CD14-positive monocyte (primary cell): Measurements from ENCODE around the gene ACTR6. TPM values are rescaled to one million over a fixed set of nuclear protein-coding genes. Genes with fewer than 3 reads are reported as not detected.

Experiments used
- DNase-seq, 3 donors: peaks; one replicate each; pipeline ENCODE4 v3.0.0-alpha.2; 2011 to 2022
- H2AFZ ChIP-seq: 2 replicates; pipeline ENCODE4 v1.6.0; 2012; ENCODE audit warnings: mild to moderate bottlenecking, low read depth, low read length, inconsistent platforms; ENCODE audit not compliant: insufficient read depth, poor library complexity, severe bottlenecking
- H3K27ac ChIP-seq, 2 donors: 1 replicate in 1 of 2; 2 replicates in 1 of 2; pipeline ENCODE4 v1.5.1; 2012 to 2013; ENCODE audit warnings: low read length in 2 of 2, control low read depth in 1 of 2, inconsistent platforms in 1 of 2, low read depth in 1 of 2, mild to moderate bottlenecking in 1 of 2
- H3K27me3 ChIP-seq, 2 donors: one replicate each; pipeline versions ENCODE4 v1.6.0 to v1.6.1; 2011 to 2013; ENCODE audit warnings: low read length in 2 of 2; ENCODE audit not compliant: control insufficient read depth in 2 of 2, insufficient read depth in 2 of 2
- H3K36me3 ChIP-seq, 2 donors: replicated peaks in 1 of 2; 1 replicate in 1 of 2; 2 replicates in 1 of 2; pipeline versions ENCODE4 v1.5.1 to v1.6.1; 2012 to 2013; ENCODE audit warnings: low read length in 2 of 2, control low read depth in 1 of 2, inconsistent platforms in 1 of 2, mild to moderate bottlenecking in 1 of 2; ENCODE audit not compliant: insufficient read depth in 2 of 2, control insufficient read depth in 1 of 2
- H3K4me1 ChIP-seq, 2 donors: 1 replicate in 1 of 2; 2 replicates in 1 of 2; pipeline versions ENCODE4 v1.5.1 to v1.6.1; 2012 to 2013; ENCODE audit warnings: low read length in 2 of 2, control low read depth in 1 of 2, inconsistent platforms in 1 of 2, mild to moderate bottlenecking in 1 of 2, moderate library complexity in 1 of 2; ENCODE audit not compliant: insufficient read depth in 2 of 2, control insufficient read depth in 1 of 2
- H3K4me2 ChIP-seq: replicated peaks from 2 replicates; pipeline ENCODE3; 2012; ENCODE audit warnings: low read length, moderate library complexity, mild to moderate bottlenecking; ENCODE audit not compliant: poor library complexity, severe bottlenecking; ENCODE audit errors: extremely low read depth
- H3K4me3 ChIP-seq, 3 experiments: fragments of 200-600 bp in 1 of 3; sonication (generic) in 1 of 3; replicated peaks in 1 of 3; 1 replicate in 2 of 3; 2 replicates in 1 of 3; pipeline ENCODE4 v1.5.1; 2011 to 2013; ENCODE audit warnings: low read length in 3 of 3, mild to moderate bottlenecking in 3 of 3, control low read depth in 2 of 3, low read depth in 2 of 3, inconsistent platforms in 1 of 3, moderate library complexity in 1 of 3
- H3K79me2 ChIP-seq: 2 replicates; pipeline ENCODE4 v1.6.0; 2012; ENCODE audit warnings: mild to moderate bottlenecking, control low read depth, inconsistent platforms, low read length, moderate library complexity; ENCODE audit not compliant: insufficient read depth
- H3K9ac ChIP-seq: 2 replicates; pipeline ENCODE4 v1.6.0; 2017; ENCODE audit warnings: low read length, mild to moderate bottlenecking; ENCODE audit not compliant: insufficient read depth, poor library complexity, severe bottlenecking
- H3K9me3 ChIP-seq, 2 donors: replicated peaks in 1 of 2; 1 replicate in 1 of 2; 2 replicates in 1 of 2; pipeline versions ENCODE4 v1.5.1 to v1.6.1; 2012 to 2013; ENCODE audit warnings: low read length in 2 of 2, control low read depth in 1 of 2; ENCODE audit not compliant: control insufficient read depth in 1 of 2, insufficient read depth in 1 of 2
- H4K20me1 ChIP-seq: 2 replicates; pipeline ENCODE4 v1.6.0; 2012; ENCODE audit warnings: mild to moderate bottlenecking, low read length, control low read depth, moderate library complexity; ENCODE audit not compliant: insufficient read depth
- H3K27ac Mint-ChIP-seq, 7 donors: one replicate each; pipeline ENCODE4 v1.8.0; 2020; ENCODE audit warnings: mild to moderate bottlenecking in 7 of 7, mixed read lengths in 7 of 7, moderate library complexity in 6 of 7, inconsistent platforms in 2 of 7
- H3K27me3 Mint-ChIP-seq, 3 donors: one replicate each; pipeline ENCODE4 v1.8.0; 2021 to 2022; ENCODE audit warnings: low read depth in 3 of 3, mild to moderate bottlenecking in 3 of 3, mixed read lengths in 3 of 3, moderate library complexity in 3 of 3, inconsistent platforms in 1 of 3
- H3K36me3 Mint-ChIP-seq, 2 donors: one replicate each; pipeline ENCODE4 v1.8.0; 2020; ENCODE audit warnings: mixed read lengths in 2 of 2, inconsistent platforms in 1 of 2, mild to moderate bottlenecking in 1 of 2
- H3K4me1 Mint-ChIP-seq: one replicate; pipeline ENCODE4 v1.8.0; 2020; ENCODE audit warnings: mild to moderate bottlenecking, mixed read lengths
- H3K4me3 Mint-ChIP-seq, 2 donors: one replicate each; pipeline ENCODE4 v1.8.0; 2020; ENCODE audit warnings: mild to moderate bottlenecking in 2 of 2, mixed read lengths in 2 of 2, moderate library complexity in 1 of 2
- H3K9me3 Mint-ChIP-seq, 7 donors: one replicate each; pipeline ENCODE4 v1.8.0; 2020 to 2022; ENCODE audit warnings: mixed read lengths in 7 of 7, mild to moderate bottlenecking in 6 of 7, moderate library complexity in 6 of 7, inconsistent platforms in 2 of 7
- CTCF ChIP-seq: fragments of 200-600 bp; IDR thresholded peaks from one replicate; pipeline ENCODE4 v1.8.0; 2022; ENCODE audit warnings: antibody characterized with exemption, mild to moderate bottlenecking
- WGBS: methylation state at CpG from one replicate; pipeline ENCODE4 v1.1.5; 2013; ENCODE audit warnings: missing lambda C conversion rate; ENCODE audit not compliant: insufficient coverage; 5-methylcytosine and 5-hydroxymethylcytosine counted together
- intact Hi-C, 2 donors: fragments of 100-400 bp; cut with micrococcal nuclease; formaldehyde crosslinking; loops; one replicate each; pipeline versions ENCODE4 v1.15.0 to v1.15.1; 2023
- polyA plus RNA-seq, 3 donors: library from polyadenylated mRNA; depleted of rRNA in 1 of 3; unstranded in 2 of 3; stranded (reverse) in 1 of 3; fragments of 300-500 nt in 2 of 3; fragments of >200 nt in 1 of 3; fragmentation: Illumina TruSeq in 2 of 3; gene quantifications; 1 replicate in 2 of 3; 2 replicates in 1 of 3; pipeline ENCODE4 v1.2.3, GENCODE V29; 2012 to 2021

ACTR6 gene
- polyA plus RNA-seq, 3 donors, result 5.5 to 17.8 (median 16.2) TPM

DNA sequence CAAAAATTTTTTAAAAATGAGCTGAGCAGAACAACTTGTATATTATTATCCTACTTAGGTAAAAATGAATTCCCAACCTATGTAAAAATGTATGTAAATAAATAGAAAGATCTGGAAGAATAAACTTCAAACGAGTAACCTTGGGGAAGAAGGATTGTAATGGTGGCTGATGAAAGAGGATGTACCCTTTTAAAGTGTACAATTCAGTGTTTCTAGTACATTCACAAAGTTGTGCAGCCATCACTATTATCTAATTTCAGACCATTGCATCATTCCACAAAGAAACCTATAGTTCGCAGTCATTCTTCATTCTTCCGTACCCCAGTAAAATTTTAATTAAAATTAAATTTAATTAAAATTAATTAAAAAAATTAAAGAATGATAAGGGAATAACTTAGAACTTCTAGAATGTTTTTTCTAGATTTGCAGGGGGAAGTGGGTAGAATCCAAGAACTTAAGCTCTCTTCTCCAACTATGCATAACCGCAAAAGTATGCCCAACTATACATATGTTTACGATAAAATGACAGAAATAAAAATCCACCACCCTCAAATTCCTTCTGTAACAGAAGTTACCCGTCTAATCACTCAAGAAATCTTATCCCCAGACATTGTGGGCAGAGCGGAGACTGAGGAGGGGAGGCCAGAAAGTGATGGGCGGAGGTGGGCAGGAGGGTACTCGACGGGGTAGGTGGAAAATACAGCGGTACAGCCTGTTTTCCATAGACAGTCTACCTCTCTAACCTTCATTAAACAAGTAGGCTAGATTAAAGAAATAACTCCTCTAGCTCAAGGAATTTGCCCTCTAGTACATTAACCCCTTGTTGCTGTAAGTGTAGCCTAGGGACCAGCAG, 65.3 kb downstream of the ACTR6 start:
- H3K4me2 ChIP-seq, result peak overlapping the region; percentile 93
- H2AFZ ChIP-seq, result peak overlapping the region; percentile 93
- Mint-ChIP-seq H3K27ac (peak overlapping the region in 2 of 7 donors; percentile 95 to 99), H3K27me3 (peaks cover 0 to 2% (median 0%) of the 10 kb centered on the region in 3 donors), H3K36me3 (no peaks in the 10 kb centered on the region), H3K9me3 (peaks cover 0 to 6% (median 0%) of the 10 kb centered on the region in 7 donors), H3K4me1 (peaks cover 30% of the 10 kb centered on the region), H3K4me3 (peak overlapping the region; percentile 99 to 100)
- peaks cover 30 to 33% of the 10 kb centered on the region in 2 donors for H3K4me1 ChIP-seq
- no peak for TF ChIP-seq CTCF
- no peaks in the 10 kb centered on the region for H3K27me3 ChIP-seq
- peak overlapping the region; percentile 79 to 87 (median 82) for H3K4me3 ChIP-seq
- no CpG with 5 or more reads among the region's 11 CpGs for WGBS
- H3K9me3 ChIP-seq, result no peaks in the 10 kb centered on the region
- H3K36me3 ChIP-seq, result no peaks in the 10 kb centered on the region
- H3K9ac ChIP-seq, result peak overlapping the region; percentile 98
- peak overlapping the region in 1 of 2 donors; percentile 95 for H3K27ac ChIP-seq
- H4K20me1 ChIP-seq, result peaks cover 22% of the 10 kb centered on the region
- intact Hi-C loops, result loop anchor here (5.0 to 10.0 kb wide), 4 partner anchors 64 to 309 kb away; partner anchors contain the start of genes ACTR6 (in 2 of the 2), BLTP3B (in 2 of the 2) and GAS2L3 (in 1 of the 2)
- peaks cover 37% of the 10 kb centered on the region for H3K79me2 ChIP-seq
- DNase-seq, result no peak

DNA sequence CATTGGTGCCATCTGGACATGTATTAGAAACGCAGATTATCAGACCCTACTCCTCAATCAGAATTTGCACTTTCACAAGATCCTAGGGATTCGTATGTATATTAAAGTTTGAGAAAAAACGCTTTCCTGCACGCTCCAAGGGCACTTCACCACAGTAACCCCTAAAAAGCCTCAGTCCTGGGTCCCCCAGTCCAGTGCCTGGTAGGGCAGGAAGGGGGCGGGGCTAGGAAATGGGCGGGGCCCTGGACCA, 65.9 kb downstream of the ACTR6 start:
- peak overlapping the region; percentile 93 for H3K4me2 ChIP-seq
- H3K9me3 ChIP-seq, result no peaks in the 10 kb centered on the region
- H3K36me3 ChIP-seq, result no peaks in the 10 kb centered on the region
- Mint-ChIP-seq H3K4me1 (peaks cover 31% of the 10 kb centered on the region), H3K36me3 (no peaks in the 10 kb centered on the region), H3K9me3 (peaks cover 0 to 6% (median 0%) of the 10 kb centered on the region in 7 donors), H3K27ac (peak overlapping the region; percentile 95 to 99 (median 99)), H3K4me3 (peak overlapping the region; percentile 99 to 100), H3K27me3 (peaks cover 0 to 2% (median 0%) of the 10 kb centered on the region in 3 donors)
- peaks cover 42% of the 10 kb centered on the region for H3K79me2 ChIP-seq
- TF ChIP-seq CTCF, result no peak
- peaks cover 27% of the 10 kb centered on the region for H4K20me1 ChIP-seq
- peak overlapping the region; percentile 93 for H2AFZ ChIP-seq
- peak in 2 of 3 donors; percentile 79 to 82 for DNase-seq
- WGBS, result 0% methylated on average over 1 of the region's 6 CpGs
- H3K27ac ChIP-seq, result peak overlapping the region; percentile 94 to 95
- no peaks in the 10 kb centered on the region for H3K27me3 ChIP-seq
- H3K4me3 ChIP-seq, result peak overlapping the region; percentile 79 to 87 (median 82)
- peaks cover 30 to 35% of the 10 kb centered on the region in 2 donors for H3K4me1 ChIP-seq
- intact Hi-C loops, result loop anchor here (5.0 to 10.0 kb wide), 4 partner anchors 64 to 308 kb away; partner anchors contain the start of genes ACTR6 (in 2 of the 2), BLTP3B (in 2 of the 2) and GAS2L3 (in 1 of the 2)
- peak overlapping the region; percentile 98 for H3K9ac ChIP-seq
